GM23338 (cell line): Measurements from ENCODE around the gene RFXANK. TPM values are rescaled to one million over a fixed set of nuclear protein-coding genes. Genes with fewer than 3 reads are reported as not detected.
A peak's percentile ranks its signal among the peaks of the same experiment; 100 is the strongest.

Experiments used
- ATAC-seq: fragments of 200-7000 bp; cut with Tn5 transposase; 3 replicates; pipeline ENCODE4 v1.9.1; 2020
- DNase-seq: peaks from one replicate; pipeline ENCODE4 v3.0.0-alpha.2; 2015; ENCODE audit warnings: low spot score
- H2AFZ ChIP-seq: fragments of 200-600 bp; sonication (generic); 2 replicates; pipeline ENCODE4 v1.8.0; 2016; ENCODE audit warnings: antibody characterized with exemption, mild to moderate bottlenecking, moderate library complexity
- H3F3A ChIP-seq: fragments of 200-600 bp; sonication (generic); replicated peaks from 2 replicates; pipeline ENCODE4 v1.8.0; 2017; ENCODE audit warnings: antibody characterized with exemption, mixed run types, low read depth
- H3K27ac ChIP-seq: fragments of 200-600 bp; sonication (generic); 2 replicates; pipeline ENCODE4 v1.6.1; 2016; ENCODE audit warnings: low read depth
- H3K27me3 ChIP-seq: fragments of 200-600 bp; sonication (generic); 2 replicates; pipeline ENCODE4 v1.8.0; 2016; ENCODE audit warnings: mild to moderate bottlenecking, mixed run types, moderate library complexity; ENCODE audit not compliant: insufficient read depth
- H3K36me3 ChIP-seq: fragments of 200-600 bp; sonication (generic); 2 replicates; pipeline ENCODE4 v1.8.0; 2016; ENCODE audit warnings: mild to moderate bottlenecking; ENCODE audit not compliant: insufficient read depth
- H3K4me1 ChIP-seq: fragments of 200-600 bp; sonication (generic); 2 replicates; pipeline ENCODE4 v1.8.0; 2016; ENCODE audit warnings: mild to moderate bottlenecking, moderate library complexity; ENCODE audit not compliant: insufficient read depth
- H3K4me2 ChIP-seq: fragments of 200-600 bp; sonication (generic); 2 replicates; pipeline ENCODE4 v1.7.1; 2017; ENCODE audit warnings: mixed run types
- H3K4me3 ChIP-seq: fragments of 200-600 bp; sonication (generic); 2 replicates; pipeline ENCODE4 v1.6.1; 2016; ENCODE audit warnings: mixed run types
- H3K79me2 ChIP-seq: fragments of 200-600 bp; sonication (generic); replicated peaks from 2 replicates; pipeline ENCODE4 v1.8.0; 2017; ENCODE audit warnings: mild to moderate bottlenecking; ENCODE audit not compliant: insufficient read depth
- H3K9me2 ChIP-seq: fragments of 200-600 bp; sonication (generic); 2 replicates; pipeline ENCODE4 v1.8.0; 2017; ENCODE audit not compliant: insufficient read depth
- H4K20me1 ChIP-seq: fragments of 200-600 bp; sonication (generic); replicated peaks from 2 replicates; pipeline ENCODE4 v1.8.0; 2017; ENCODE audit warnings: mild to moderate bottlenecking; ENCODE audit not compliant: insufficient read depth
- H3K27ac Mint-ChIP-seq: 2 replicates; pipeline ENCODE4 v1.8.0; 2020; ENCODE audit warnings: inconsistent platforms, mild to moderate bottlenecking, moderate library complexity, mixed read lengths
- H3K27me3 Mint-ChIP-seq: 3 replicates; pipeline ENCODE4 v1.8.0; 2022; ENCODE audit warnings: low read depth, mild to moderate bottlenecking, moderate library complexity, mixed read lengths, inconsistent platforms; ENCODE audit not compliant: insufficient read depth, poor library complexity
- H3K36me3 Mint-ChIP-seq: 3 replicates; pipeline ENCODE4 v1.8.0; 2021; ENCODE audit warnings: low read depth, mild to moderate bottlenecking, inconsistent platforms, moderate library complexity, mixed read lengths
- H3K4me1 Mint-ChIP-seq: 3 replicates; pipeline ENCODE4 v1.8.0; 2020; ENCODE audit warnings: mild to moderate bottlenecking, inconsistent platforms, mixed read lengths
- H3K4me3 Mint-ChIP-seq: 3 replicates; pipeline ENCODE4 v1.8.0; 2021; ENCODE audit warnings: moderate library complexity, mild to moderate bottlenecking, inconsistent platforms, mixed read lengths
- H3K9me3 Mint-ChIP-seq: 3 replicates; pipeline ENCODE4 v1.8.0; 2020; ENCODE audit warnings: moderate library complexity, mild to moderate bottlenecking, inconsistent platforms, mixed read lengths
- CREB1 ChIP-seq: fragments of 250-450 bp; sonication (Bioruptor Pico); IDR thresholded peaks from 2 replicates; pipeline ENCODE4 v1.5.0; 2020; ENCODE audit warnings: low read depth, mild to moderate bottlenecking, moderate library complexity
- CTCF ChIP-seq, 2 experiments: fragments of 200-600 bp in 1 of 2; sonication (generic) in 1 of 2; conservative IDR thresholded peaks; 2 replicates each; pipeline versions ENCODE4 v1.5.1 to v1.6.1; 2016 to 2017; ENCODE audit warnings: antibody characterized with exemption in 2 of 2, low read depth in 2 of 2, mild to moderate bottlenecking in 2 of 2, moderate library complexity in 1 of 2
- EZH2 ChIP-seq: fragments of 200-600 bp; sonication (generic); IDR thresholded peaks from one replicate; pipeline ENCODE4 v1.8.0; 2017; ENCODE audit warnings: antibody characterized with exemption, mild to moderate bottlenecking, low read depth; ENCODE audit not compliant: unreplicated experiment
- EZH2phosphoT487 ChIP-seq: fragments of 200-600 bp; sonication (generic); IDR thresholded peaks from one replicate; pipeline ENCODE4 v1.8.1; 2018; ENCODE audit warnings: antibody characterized with exemption; ENCODE audit not compliant: unreplicated experiment
- JUNB ChIP-seq: IDR thresholded peaks from one replicate; pipeline ENCODE4 v1.6.1; 2016; ENCODE audit warnings: antibody characterized with exemption; ENCODE audit not compliant: unreplicated experiment
- POLR2AphosphoS5 ChIP-seq: IDR thresholded peaks from 2 replicates; pipeline ENCODE4 v1.6.1; 2016; ENCODE audit warnings: antibody characterized with exemption, low read depth
- REST ChIP-seq: IDR thresholded peaks from one replicate; pipeline ENCODE4 v1.6.1; 2018; ENCODE audit warnings: antibody characterized with exemption; ENCODE audit not compliant: unreplicated experiment
- ZNF114 ChIP-seq: fragments of 250-450 bp; sonication (Bioruptor Pico); IDR thresholded peaks from 2 replicates; pipeline ENCODE4 v1.5.0; 2020; ENCODE audit warnings: mild to moderate bottlenecking, moderate library complexity
- ZNF331 ChIP-seq: fragments of 250-450 bp; sonication (Bioruptor Pico); IDR thresholded peaks from 2 replicates; pipeline ENCODE4 v1.5.0; 2020; ENCODE audit warnings: low read depth, mild to moderate bottlenecking, moderate library complexity
- polyA plus RNA-seq: library from polyadenylated mRNA; unstranded; fragments of >200 nt; fragmentation: Nextera tagmentation; extraction: Ambion mirVana; gene quantifications from 2 replicates; pipeline ENCODE4 v1.2.1, GENCODE V29; 2016
- total RNA-seq: library from RNA; depleted of rRNA; stranded (reverse); fragments of >200 nt; shearing (Covaris generic); gene quantifications from 2 replicates; pipeline ENCODE4 v1.2.3, GENCODE V29; 2014

RFXANK gene
- total and polyA plus RNA-seq, 2 experiments from 2014 or later, result 54.3 to 124 TPM

GRCh38 chr19:19212916-19213315, 20.9 kb downstream of the RFXANK start:
- Histone ChIP-seq H3K4me1 (peaks cover 3% of the 10 kb centered on the region; the same call in 1 of the 2 replicates), H3K27me3 (peaks cover 64% of the 10 kb centered on the region), H3K27ac (no peak overlapping the region), H3F3A (no peaks in the 10 kb centered on the region), H3K4me3 (peak overlapping the region; percentile 78; the same call in 1 of the 2 replicates), H3K36me3 (no peaks in the 10 kb centered on the region), H2AFZ (no peak overlapping the region), H3K79me2 (no peaks in the 10 kb centered on the region), H4K20me1 (peaks cover 3% of the 10 kb centered on the region; the same call in 1 of the 2 replicates), H3K9me2 (no peaks in the 10 kb centered on the region), H3K4me2 (peak overlapping the region; percentile 88; the same call in 1 of the 2 replicates)
- ATAC-seq (no peak), DNase-seq (no peak)
- TF ChIP-seq POLR2AphosphoS5, result no peak
- no peak for TF ChIP-seq CTCF (conservative IDR thresholded peaks at IDR 0.05; ENCODE audit: low read depth in 2 of 2)
- no peak for TF ChIP-seq ZNF331 (CRISPR knock-in tag)
- no peak for TF ChIP-seq ZNF114 (CRISPR knock-in tag)
- no peak for TF ChIP-seq JUNB
- TF ChIP-seq CREB1, result no peak
- Mint-ChIP-seq H3K27me3 (peaks cover 58% of the 10 kb centered on the region), H3K36me3 (no peaks in the 10 kb centered on the region), H3K4me1 (peaks cover 12% of the 10 kb centered on the region), H3K4me3 (no peak overlapping the region), H3K27ac (no peak overlapping the region), H3K9me3 (no peaks in the 10 kb centered on the region; the same call in 2 of the 3 replicates)

- DNase-seq, result no peak
- Mint-ChIP-seq H3K4me1 (peaks cover 12% of the 10 kb centered on the region), H3K36me3 (no peaks in the 10 kb centered on the region), H3K27me3 (peaks cover 56% of the 10 kb centered on the region), H3K4me3 (peak overlapping the region; percentile 2; the same call in 2 of the 3 replicates), H3K9me3 (no peaks in the 10 kb centered on the region), H3K27ac (no peak overlapping the region)
- no peak for ATAC-seq
- H3K27me3 ChIP-seq, result peaks cover 62% of the 10 kb centered on the region
- no peak overlapping the region for H2AFZ ChIP-seq
- H3K4me2 ChIP-seq, result peak overlapping the region; percentile 20; the same call in 1 of the 2 replicates
- no peak overlapping the region for H3K4me3 ChIP-seq
- H4K20me1 ChIP-seq, result peaks cover 3% of the 10 kb centered on the region; the same call in 1 of the 2 replicates
- H3F3A ChIP-seq, result no peaks in the 10 kb centered on the region
- no peaks in the 10 kb centered on the region for H3K36me3 ChIP-seq
- no peak overlapping the region for H3K27ac ChIP-seq
- H3K4me1 ChIP-seq, result peaks cover 3% of the 10 kb centered on the region; the same call in 1 of the 2 replicates
- no peaks in the 10 kb centered on the region for H3K9me2 ChIP-seq
- no peaks in the 10 kb centered on the region for H3K79me2 ChIP-seq
- TF ChIP-seq EZH2 (no peak), CREB1 (no peak)
Observed at GRCh38 chr19:19213426-19214158, 21.5 kb downstream of the RFXANK start.

- Mint-ChIP-seq H3K27ac (no peak overlapping the region), H3K36me3 (no peaks in the 10 kb centered on the region), H3K9me3 (no peaks in the 10 kb centered on the region), H3K4me1 (peaks cover 12% of the 10 kb centered on the region), H3K27me3 (peaks cover 52% of the 10 kb centered on the region), H3K4me3 (peak overlapping the region; percentile 2; the same call in 2 of the 3 replicates)
- ATAC-seq, result peak; percentile 50
- Histone ChIP-seq H3K36me3 (no peaks in the 10 kb centered on the region), H3K4me2 (peak overlapping the region; percentile 20; the same call in 1 of the 2 replicates), H3K4me3 (no peak overlapping the region), H2AFZ (no peak overlapping the region), H3K79me2 (no peaks in the 10 kb centered on the region), H3K27me3 (peaks cover 57% of the 10 kb centered on the region), H3F3A (no peaks in the 10 kb centered on the region), H3K4me1 (peaks cover 3% of the 10 kb centered on the region; the same call in 1 of the 2 replicates), H3K27ac (no peak overlapping the region), H3K9me2 (no peaks in the 10 kb centered on the region), H4K20me1 (peaks cover 3% of the 10 kb centered on the region; the same call in 1 of the 2 replicates)
- peak; percentile 68 for DNase-seq
- TF ChIP-seq REST, result no peak
- TF ChIP-seq ZNF114 (CRISPR knock-in tag), result no peak
- TF ChIP-seq CTCF (conservative IDR thresholded peaks at IDR 0.05; ENCODE audit: low read depth in 2 of 2), result no peak
- TF ChIP-seq CREB1, result no peak
- no peak for TF ChIP-seq EZH2phosphoT487
Observed at GRCh38 chr19:19214159-19214490, 22.1 kb downstream of the RFXANK start.
